Chondrocyte (in vitro differentiated cells): ENCODE data around the gene L1TD1. TPM values are rescaled to one million over a fixed set of nuclear protein-coding genes. Genes with fewer than 3 reads are reported as not detected.
"Not testable (repeated sequence)": the region's sequence is repeated elsewhere in the genome, so short reads cannot be mapped to it uniquely, and the experiment has no call there.

Experiments used
- DNase-seq: peaks from one replicate; pipeline ENCODE4 v3.0.0; 2021; ENCODE audit warnings: mixed read lengths, low spot score
- H3K27ac Mint-ChIP-seq: one replicate; pipeline ENCODE4 v1.8.0; 2021; ENCODE audit warnings: mild to moderate bottlenecking, moderate library complexity, mixed read lengths; ENCODE audit not compliant: unreplicated experiment
- H3K27me3 Mint-ChIP-seq: 2 replicates; pipeline ENCODE4 v1.8.0; 2021; ENCODE audit warnings: low read depth, mixed read lengths
- H3K36me3 Mint-ChIP-seq: 2 replicates; pipeline ENCODE4 v1.8.0; 2021; ENCODE audit warnings: low read depth, mixed read lengths
- H3K4me1 Mint-ChIP-seq: 2 replicates; pipeline ENCODE4 v1.8.0; 2021; ENCODE audit warnings: low read depth, mild to moderate bottlenecking, mixed read lengths
- H3K4me3 Mint-ChIP-seq: one replicate; pipeline ENCODE4 v1.8.0; 2021; ENCODE audit warnings: mild to moderate bottlenecking, moderate library complexity, mixed read lengths; ENCODE audit not compliant: unreplicated experiment
- H3K9me3 Mint-ChIP-seq: 2 replicates; pipeline ENCODE4 v1.8.0; 2021; ENCODE audit warnings: low read depth, mixed read lengths
- CTCF ChIP-seq: fragments of 200-600 bp; sonication (generic); IDR thresholded peaks from 2 replicates; pipeline ENCODE4 v1.5.0; 2021; ENCODE audit warnings: antibody characterized with exemption, mild to moderate bottlenecking, moderate library complexity
- total RNA-seq: library from RNA; stranded (reverse); gene quantifications from 3 replicates; pipeline ENCODE4 v1.2.1, GENCODE V29; 2021

Gene L1TD1
- total RNA-seq, 1 donor from 2014 or later, result 0.12 TPM

GRCh38 chr1:62176597-62177312, 17.9 kb upstream of the L1TD1 start:
- no peak overlapping the region for H3K4me3 Mint-ChIP-seq
- no peaks in the 10 kb centered on the region for H3K4me1 Mint-ChIP-seq
- TF ChIP-seq CTCF, result no peak
- DNase-seq, result no peak
- H3K36me3 Mint-ChIP-seq, result no peaks in the 10 kb centered on the region
- H3K27me3 Mint-ChIP-seq, result peaks cover 2% of the 10 kb centered on the region
- H3K9me3 Mint-ChIP-seq, result no peaks in the 10 kb centered on the region
- no peak overlapping the region for H3K27ac Mint-ChIP-seq

- no peak for TF ChIP-seq CTCF
- no peaks in the 10 kb centered on the region for H3K4me1 Mint-ChIP-seq
- H3K4me3 Mint-ChIP-seq, result no peak overlapping the region
- H3K9me3 Mint-ChIP-seq, result no peaks in the 10 kb centered on the region
- peaks cover 2% of the 10 kb centered on the region for H3K27me3 Mint-ChIP-seq
- no peak for DNase-seq
- no peaks in the 10 kb centered on the region for H3K36me3 Mint-ChIP-seq
- H3K27ac Mint-ChIP-seq, result no peak overlapping the region
These were observed 17.0 kb upstream of the L1TD1 start for GRCh38 chr1:62177621-62178020.

- H3K4me1 Mint-ChIP-seq, result no peaks in the 10 kb centered on the region
- H3K27ac Mint-ChIP-seq, result no peak overlapping the region
- no peaks in the 10 kb centered on the region for H3K36me3 Mint-ChIP-seq
- H3K9me3 Mint-ChIP-seq, result no peaks in the 10 kb centered on the region
- no peak overlapping the region for H3K4me3 Mint-ChIP-seq
- DNase-seq, result no peak
- no peak for TF ChIP-seq CTCF
- peaks cover 2% of the 10 kb centered on the region for H3K27me3 Mint-ChIP-seq
These were observed 16.3 kb upstream of the L1TD1 start for GRCh38 chr1:62178372-62178771.

- H3K4me1 Mint-ChIP-seq, result not testable (repeated sequence)
These were observed 14.6 kb upstream of the L1TD1 start for GRCh38 chr1:62180054-62180453.

GRCh38 chr1:62180639-62181038, 14.0 kb upstream of the L1TD1 start:
- Mint-ChIP-seq H3K9me3 (no peaks in the 10 kb centered on the region), H3K36me3 (no peaks in the 10 kb centered on the region), H3K27me3 (peaks cover 2% of the 10 kb centered on the region), H3K27ac (no peak overlapping the region), H3K4me1 (no peaks in the 10 kb centered on the region), H3K4me3 (no peak overlapping the region)
- no peak for TF ChIP-seq CTCF
- DNase-seq, result no peak

More at GRCh38 chr1:62180054-62180453, 14.6 kb upstream of the L1TD1 start:
- not testable (repeated sequence) for H3K27ac Mint-ChIP-seq, H3K27me3 Mint-ChIP-seq, H3K9me3 Mint-ChIP-seq, DNase-seq, H3K4me3 Mint-ChIP-seq, H3K36me3 Mint-ChIP-seq

GRCh38 chr1:62181532-62181931, 13.1 kb upstream of the L1TD1 start:
- Mint-ChIP-seq H3K4me3 (no peak overlapping the region), H3K36me3 (no peaks in the 10 kb centered on the region), H3K4me1 (no peaks in the 10 kb centered on the region), H3K27me3 (peaks cover 2% of the 10 kb centered on the region), H3K9me3 (no peaks in the 10 kb centered on the region), H3K27ac (no peak overlapping the region)
- no peak for DNase-seq
- no peak for TF ChIP-seq CTCF

- not testable (repeated sequence) for H3K4me3 Mint-ChIP-seq, DNase-seq, H3K27me3 Mint-ChIP-seq, H3K4me1 Mint-ChIP-seq, H3K9me3 Mint-ChIP-seq, H3K36me3 Mint-ChIP-seq, H3K27ac Mint-ChIP-seq
These were observed 12.5 kb upstream of the L1TD1 start for GRCh38 chr1:62182157-62182556.

GRCh38 chr1:62183164-62184020, 11.3 kb upstream of the L1TD1 start:
- not testable (repeated sequence) for H3K9me3 Mint-ChIP-seq, H3K4me1 Mint-ChIP-seq, H3K27me3 Mint-ChIP-seq, DNase-seq, H3K4me3 Mint-ChIP-seq, H3K27ac Mint-ChIP-seq, H3K36me3 Mint-ChIP-seq
